Neural progenitor cell (in vitro differentiated cells): ENCODE results near the gene GTF3A. TPM values are rescaled to one million over a fixed set of nuclear protein-coding genes. Genes with fewer than 3 reads are reported as not detected.

ENCODE experiments used
- DNase-seq: peaks from one replicate; pipeline ENCODE4 v3.0.0-alpha.2; 2016; ENCODE audit warnings: low spot score
- H2AFZ ChIP-seq: fragments of 200-600 bp; sonication (generic); replicated peaks from 2 replicates; pipeline ENCODE4 v1.6.1; 2016; ENCODE audit warnings: antibody characterized with exemption
- H3F3A ChIP-seq: fragments of 200-600 bp; sonication (generic); 2 replicates; pipeline ENCODE4 v1.6.1; 2016; ENCODE audit warnings: antibody characterized with exemption, low read depth
- H3K27ac ChIP-seq: fragments of 200-600 bp; sonication (generic); 2 replicates; pipeline ENCODE4 v1.5.1; 2016; ENCODE audit warnings: mild to moderate bottlenecking
- H3K27me3 ChIP-seq: fragments of 200-600 bp; sonication (generic); 2 replicates; pipeline ENCODE4 v1.6.1; 2016; ENCODE audit warnings: mild to moderate bottlenecking, moderate library complexity
- H3K36me3 ChIP-seq: fragments of 200-600 bp; sonication (generic); 2 replicates; pipeline ENCODE4 v1.5.1; 2016
- H3K4me1 ChIP-seq: fragments of 200-600 bp; sonication (generic); 2 replicates; pipeline ENCODE4 v1.6.1; 2016; ENCODE audit warnings: mixed run types
- H3K4me2 ChIP-seq: fragments of 200-600 bp; sonication (generic); 2 replicates; pipeline ENCODE4 v1.6.1; 2016
- H3K4me3 ChIP-seq: fragments of 200-600 bp; sonication (generic); 2 replicates; pipeline ENCODE4 v1.5.1; 2016
- H3K79me2 ChIP-seq: fragments of 200-600 bp; sonication (generic); 2 replicates; pipeline ENCODE4 v1.6.1; 2016; ENCODE audit warnings: low read depth
- H3K9ac ChIP-seq: fragments of 200-600 bp; sonication (generic); 2 replicates; pipeline ENCODE4 v1.6.1; 2016
- H3K9me3 ChIP-seq: fragments of 200-600 bp; sonication (generic); 2 replicates; pipeline ENCODE4 v1.5.1; 2016; ENCODE audit warnings: low read depth
- H4K20me1 ChIP-seq: fragments of 200-600 bp; sonication (generic); 2 replicates; pipeline ENCODE4 v1.6.1; 2016; ENCODE audit warnings: low read depth
- H3K27ac Mint-ChIP-seq: 3 replicates; pipeline ENCODE4 v1.8.0; 2021; ENCODE audit warnings: mixed read lengths
- H3K27me3 Mint-ChIP-seq: 2 replicates; pipeline ENCODE4 v1.8.0; 2022; ENCODE audit warnings: low read depth, mild to moderate bottlenecking, inconsistent platforms, moderate library complexity, mixed read lengths; ENCODE audit not compliant: insufficient read depth
- H3K36me3 Mint-ChIP-seq: 3 replicates; pipeline ENCODE4 v1.8.0; 2021; ENCODE audit warnings: mixed read lengths
- H3K4me1 Mint-ChIP-seq: 3 replicates; pipeline ENCODE4 v1.8.0; 2021; ENCODE audit warnings: mixed read lengths
- H3K4me3 Mint-ChIP-seq: 3 replicates; pipeline ENCODE4 v1.8.0; 2021; ENCODE audit warnings: mild to moderate bottlenecking, moderate library complexity, mixed read lengths
- H3K9me3 Mint-ChIP-seq: 3 replicates; pipeline ENCODE4 v1.8.0; 2020; ENCODE audit warnings: mixed read lengths
- EZH2 ChIP-seq: fragments of 200-600 bp; sonication (generic); IDR thresholded peaks from 2 replicates; pipeline ENCODE4 v1.6.1; 2017; ENCODE audit warnings: antibody characterized with exemption, mild to moderate bottlenecking, moderate library complexity
- EZH2phosphoT487 ChIP-seq: fragments of 200-600 bp; sonication (generic); IDR thresholded peaks from 2 replicates; pipeline ENCODE4 v1.6.1; 2017; ENCODE audit warnings: antibody characterized with exemption
- total RNA-seq: library from RNA; depleted of rRNA; stranded (reverse); fragments of >200 nt; gene quantifications from 2 replicates; pipeline ENCODE4 v1.2.3, GENCODE V29; 2015; ENCODE audit warnings: low replicate concordance
- TF ChIP-seq, protein P1 (sequence below): fragments of 200-600 bp; sonication (generic); IDR thresholded peaks from 2 replicates; pipeline ENCODE4 v1.5.1; 2017; ENCODE audit warnings: antibody characterized with exemption, mild to moderate bottlenecking

Gene GTF3A
- total RNA-seq, 1 donor from 2014 or later, result 126 TPM

DNA sequence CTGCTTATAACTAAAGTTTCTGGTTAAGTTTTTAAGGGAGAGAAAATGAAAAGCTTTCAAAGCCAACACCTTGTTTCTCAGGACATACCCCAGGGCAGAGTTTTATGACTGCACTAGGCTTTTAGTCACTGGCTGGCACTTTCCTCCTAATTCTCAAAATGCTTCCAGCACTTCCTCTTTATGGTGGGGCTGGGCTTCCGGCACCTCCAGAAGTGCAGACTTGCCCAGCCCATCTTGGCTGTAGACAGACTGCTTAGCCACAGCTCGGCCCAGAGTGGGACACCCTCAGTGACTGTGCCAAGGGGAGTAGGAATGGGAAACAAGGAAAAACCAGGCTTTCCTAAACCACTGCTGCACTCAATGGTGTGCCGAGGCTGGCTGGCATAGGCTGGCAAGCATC is 23.2 kb upstream of the GTF3A start:
- no peak for TF ChIP-seq EZH2phosphoT487
- no peak for TF ChIP-seq EZH2
- TF ChIP-seq, protein P1, sequence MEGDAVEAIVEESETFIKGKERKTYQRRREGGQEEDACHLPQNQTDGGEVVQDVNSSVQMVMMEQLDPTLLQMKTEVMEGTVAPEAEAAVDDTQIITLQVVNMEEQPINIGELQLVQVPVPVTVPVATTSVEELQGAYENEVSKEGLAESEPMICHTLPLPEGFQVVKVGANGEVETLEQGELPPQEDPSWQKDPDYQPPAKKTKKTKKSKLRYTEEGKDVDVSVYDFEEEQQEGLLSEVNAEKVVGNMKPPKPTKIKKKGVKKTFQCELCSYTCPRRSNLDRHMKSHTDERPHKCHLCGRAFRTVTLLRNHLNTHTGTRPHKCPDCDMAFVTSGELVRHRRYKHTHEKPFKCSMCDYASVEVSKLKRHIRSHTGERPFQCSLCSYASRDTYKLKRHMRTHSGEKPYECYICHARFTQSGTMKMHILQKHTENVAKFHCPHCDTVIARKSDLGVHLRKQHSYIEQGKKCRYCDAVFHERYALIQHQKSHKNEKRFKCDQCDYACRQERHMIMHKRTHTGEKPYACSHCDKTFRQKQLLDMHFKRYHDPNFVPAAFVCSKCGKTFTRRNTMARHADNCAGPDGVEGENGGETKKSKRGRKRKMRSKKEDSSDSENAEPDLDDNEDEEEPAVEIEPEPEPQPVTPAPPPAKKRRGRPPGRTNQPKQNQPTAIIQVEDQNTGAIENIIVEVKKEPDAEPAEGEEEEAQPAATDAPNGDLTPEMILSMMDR, result no peak
- Histone ChIP-seq H3K36me3 (no peaks in the 10 kb centered on the region), H3K4me2 (no peak overlapping the region), H3K9me3 (no peaks in the 10 kb centered on the region), H3K4me3 (no peak overlapping the region), H3K27ac (no peak overlapping the region), H3F3A (no peaks in the 10 kb centered on the region), H3K27me3 (peaks cover 3% of the 10 kb centered on the region), H3K4me1 (peaks cover 9% of the 10 kb centered on the region), H3K79me2 (no peaks in the 10 kb centered on the region), H2AFZ (no peak overlapping the region), H4K20me1 (no peaks in the 10 kb centered on the region), H3K9ac (no peak overlapping the region)
- Mint-ChIP-seq H3K36me3 (no peaks in the 10 kb centered on the region), H3K27me3 (peaks cover 15% of the 10 kb centered on the region), H3K4me1 (peaks cover 15% of the 10 kb centered on the region), H3K9me3 (no peaks in the 10 kb centered on the region), H3K27ac (no peak overlapping the region), H3K4me3 (no peak overlapping the region)
- DNase-seq, result no peak

DNA sequence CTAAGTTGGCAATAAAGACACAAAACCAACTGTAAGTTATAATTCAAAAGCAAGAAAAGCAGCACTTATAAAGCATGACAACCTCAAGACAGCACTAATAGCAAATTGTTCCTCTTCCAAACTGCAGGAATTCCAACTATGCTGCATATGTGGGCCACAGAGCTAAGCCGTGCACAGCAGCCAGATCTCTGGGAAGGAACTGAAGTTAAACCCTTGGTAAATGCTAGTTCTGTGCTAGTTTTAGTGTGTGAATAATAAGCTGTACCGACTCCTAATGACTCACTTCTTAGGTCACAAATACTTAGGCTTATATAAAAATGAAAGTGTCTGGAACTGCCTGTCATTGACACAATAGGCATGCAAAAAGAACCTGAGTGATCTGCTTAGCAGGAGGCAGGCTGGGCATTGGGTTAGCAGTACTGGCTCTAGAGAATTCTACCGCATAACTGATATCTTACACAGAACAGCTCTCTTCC is 21.2 kb upstream of the GTF3A start:
- no peak overlapping the region for H2AFZ ChIP-seq
- Mint-ChIP-seq H3K4me1 (peaks cover 14% of the 10 kb centered on the region), H3K27ac (peak overlapping the region; percentile 69), H3K27me3 (peaks cover 3% of the 10 kb centered on the region), H3K9me3 (no peaks in the 10 kb centered on the region), H3K36me3 (no peaks in the 10 kb centered on the region), H3K4me3 (no peak overlapping the region)
- no peaks in the 10 kb centered on the region for H3K27me3 ChIP-seq
- H3K9me3 ChIP-seq, result no peaks in the 10 kb centered on the region
- peaks cover 9% of the 10 kb centered on the region for H3K4me1 ChIP-seq
- no peak overlapping the region for H3K4me3 ChIP-seq
- no peak for TF ChIP-seq EZH2
- no peak for TF ChIP-seq EZH2phosphoT487
- TF ChIP-seq, protein P1, result no peak
- no peaks in the 10 kb centered on the region for H3K36me3 ChIP-seq
- peak overlapping the region; percentile 36 for H3K4me2 ChIP-seq
- H3K9ac ChIP-seq, result no peak overlapping the region
- H4K20me1 ChIP-seq, result no peaks in the 10 kb centered on the region
- no peaks in the 10 kb centered on the region for H3K79me2 ChIP-seq
- DNase-seq, result peak; percentile 61
- H3K27ac ChIP-seq, result no peak overlapping the region
- no peaks in the 10 kb centered on the region for H3F3A ChIP-seq

DNA sequence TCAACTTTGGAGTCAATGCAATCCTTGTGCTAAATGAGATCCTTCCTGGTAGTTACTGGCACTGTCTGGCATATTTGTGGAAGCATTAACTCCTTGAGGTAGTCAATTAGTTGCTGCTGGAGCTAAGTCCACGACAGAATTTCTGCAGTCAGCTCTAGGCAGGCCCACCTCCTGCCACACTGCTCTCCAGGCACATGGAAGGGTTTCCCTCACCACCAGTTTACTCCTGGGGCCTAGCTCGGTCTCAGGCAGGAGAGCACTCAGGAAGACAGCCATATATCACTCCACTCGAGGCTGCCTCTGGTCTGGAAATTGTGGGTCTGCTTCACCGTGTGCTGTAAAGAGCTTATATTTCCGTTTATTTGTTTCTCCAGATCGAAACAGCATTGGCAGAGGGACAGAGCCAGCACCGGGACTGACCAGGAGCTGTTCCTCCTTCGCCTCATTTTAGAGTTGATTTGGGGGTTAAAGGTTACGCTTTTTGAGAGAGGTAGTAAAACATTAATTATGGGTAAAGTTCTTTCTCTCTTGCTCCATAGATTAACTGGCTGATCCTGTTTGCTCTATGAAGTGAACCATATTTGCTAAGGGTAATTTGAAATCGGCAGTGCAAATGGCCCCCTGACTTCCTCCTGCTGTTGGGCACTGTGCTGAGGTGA is 20.6 kb upstream of the GTF3A start:
- Histone ChIP-seq H4K20me1 (no peaks in the 10 kb centered on the region), H3K9me3 (no peaks in the 10 kb centered on the region), H3K79me2 (no peaks in the 10 kb centered on the region), H2AFZ (no peak overlapping the region), H3K9ac (no peak overlapping the region), H3K27ac (no peak overlapping the region), H3F3A (no peaks in the 10 kb centered on the region), H3K4me2 (no peak overlapping the region), H3K36me3 (no peaks in the 10 kb centered on the region), H3K27me3 (no peaks in the 10 kb centered on the region), H3K4me3 (no peak overlapping the region), H3K4me1 (peaks cover 9% of the 10 kb centered on the region)
- Mint-ChIP-seq H3K4me3 (peak overlapping the region; percentile 50), H3K9me3 (no peaks in the 10 kb centered on the region), H3K27ac (peak overlapping the region; percentile 69), H3K4me1 (peaks cover 14% of the 10 kb centered on the region), H3K36me3 (no peaks in the 10 kb centered on the region), H3K27me3 (peaks cover 3% of the 10 kb centered on the region)
- no peak for TF ChIP-seq EZH2phosphoT487
- TF ChIP-seq, protein P1, result no peak
- TF ChIP-seq EZH2, result no peak
- no peak for DNase-seq
